ENCODE data around the gene CD84. TPM values are rescaled to one million over a fixed set of nuclear protein-coding genes. Genes with fewer than 3 reads are reported as not detected.
A peak's percentile ranks its signal among the peaks of the same experiment; 100 is the strongest.

The CD84 gene
- total RNA-seq, 2 donors from 2014 or later, result 1.3 to 3.0 TPM

DNA sequence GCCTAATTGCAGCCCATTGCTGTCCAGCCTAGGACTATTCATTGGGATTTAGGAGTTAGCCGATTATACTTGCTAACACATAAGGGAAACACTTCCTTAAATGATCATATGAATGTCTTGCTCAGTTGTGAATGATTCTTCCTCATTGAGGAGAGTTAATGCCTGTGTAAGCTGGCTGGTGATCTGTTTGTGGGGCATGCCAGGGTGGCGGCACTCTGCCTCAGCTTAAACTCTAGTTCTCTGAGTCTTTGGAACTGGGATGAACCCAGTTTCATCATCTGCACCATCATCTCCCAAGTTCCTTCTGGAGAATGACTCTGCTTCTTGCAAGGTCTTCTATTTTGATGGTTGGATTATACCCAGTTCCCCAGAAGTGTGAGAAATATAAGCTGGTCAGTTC is 32.4 kb downstream of the CD84 start:
- no peak for DNase-seq
- no peaks in the 10 kb centered on the region for H3K27me3 ChIP-seq
- H3K36me3 ChIP-seq, result no peaks in the 10 kb centered on the region
- no peak overlapping the region for H3K9ac ChIP-seq (ENCODE audit: low read depth in 2 of 2, low read length in 2 of 2)
- H3K27ac ChIP-seq, result no peak overlapping the region
- intact Hi-C loops (cut with DNase I), result loop anchor here (10.0 kb wide), 1 partner anchor 58 kb away; no protein-coding TSS in a partner anchor
- H3K9me3 ChIP-seq, result no peaks in the 10 kb centered on the region
- no peak overlapping the region for H3K4me3 ChIP-seq
- no peaks in the 10 kb centered on the region for H3K4me1 ChIP-seq
- TF ChIP-seq CTCF (IDR thresholded peaks at IDR 0.05), result no peak

DNA sequence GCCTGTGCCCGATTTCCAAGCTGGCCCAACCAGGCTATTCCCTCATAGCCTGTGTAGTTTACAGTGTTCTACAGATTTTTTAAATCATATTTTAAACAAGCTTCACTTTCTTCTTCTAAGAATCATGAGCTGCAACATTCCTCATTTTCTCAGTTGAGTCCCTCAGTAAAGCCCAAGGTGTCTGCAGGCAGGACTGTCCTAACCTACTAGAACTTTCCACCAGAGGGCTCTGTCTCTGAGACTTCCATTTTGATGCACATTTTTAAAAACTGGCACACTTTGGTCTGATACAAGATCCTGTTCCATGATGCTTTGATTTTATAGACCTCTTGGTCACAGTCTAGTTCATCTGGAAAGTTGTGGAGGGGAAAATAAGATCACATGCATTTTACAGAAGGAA is 34.6 kb downstream of the CD84 start:
- Histone ChIP-seq H3K27me3 (no peaks in the 10 kb centered on the region), H3K4me1 (no peaks in the 10 kb centered on the region), H3K9me3 (no peaks in the 10 kb centered on the region), H3K27ac (no peak overlapping the region), H3K36me3 (no peaks in the 10 kb centered on the region), H3K4me3 (no peak overlapping the region), H3K9ac (ENCODE audit: low read depth in 2 of 2, low read length in 2 of 2) (no peak overlapping the region)
- intact Hi-C loops (cut with DNase I), result loop anchor here (10.0 kb wide), 1 partner anchor 60 kb away; no protein-coding TSS in a partner anchor
- TF ChIP-seq CTCF (IDR thresholded peaks at IDR 0.05), result peak; percentile 24
- no peak for DNase-seq

DNA sequence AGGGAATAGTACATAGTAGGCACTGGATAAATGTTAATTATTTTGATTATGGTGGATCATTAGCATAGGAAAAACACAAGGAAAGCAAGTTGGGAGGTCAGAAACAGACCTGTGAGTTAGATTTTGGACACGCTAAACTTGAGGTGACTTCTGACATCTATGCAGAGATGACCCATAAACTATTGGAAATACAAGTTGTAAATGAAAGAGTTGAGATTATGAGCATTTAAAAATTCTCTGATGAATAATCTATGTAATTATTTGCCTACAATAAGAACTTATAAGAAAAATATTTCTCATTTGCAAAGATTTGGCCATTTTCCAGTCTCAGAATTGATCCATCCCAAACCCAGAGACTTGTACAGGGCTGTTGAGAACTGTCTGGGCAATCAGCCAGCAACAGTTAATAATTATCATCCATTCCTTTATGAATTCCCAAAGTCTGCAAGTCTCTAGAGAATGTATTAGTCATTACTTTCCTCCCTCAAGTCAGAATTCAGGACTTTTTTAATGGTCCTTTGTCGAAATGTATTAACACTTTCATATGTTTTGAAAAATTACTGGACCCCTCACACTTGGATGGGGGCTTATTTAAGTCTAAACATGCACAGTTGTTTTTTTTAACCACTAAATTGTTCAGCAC is 36.9 kb downstream of the CD84 start:
- DNase-seq, result no peak
- no peak for TF ChIP-seq CTCF (IDR thresholded peaks at IDR 0.05)
- Histone ChIP-seq H3K4me1 (no peaks in the 10 kb centered on the region), H3K9ac (ENCODE audit: low read depth in 2 of 2, low read length in 2 of 2) (no peak overlapping the region), H3K27ac (no peak overlapping the region), H3K4me3 (no peak overlapping the region), H3K36me3 (no peaks in the 10 kb centered on the region), H3K9me3 (no peaks in the 10 kb centered on the region), H3K27me3 (no peaks in the 10 kb centered on the region)
- intact Hi-C loops (cut with DNase I), result loop anchor here (10.0 kb wide), 1 partner anchor 62 kb away; no protein-coding TSS in a partner anchor

DNA sequence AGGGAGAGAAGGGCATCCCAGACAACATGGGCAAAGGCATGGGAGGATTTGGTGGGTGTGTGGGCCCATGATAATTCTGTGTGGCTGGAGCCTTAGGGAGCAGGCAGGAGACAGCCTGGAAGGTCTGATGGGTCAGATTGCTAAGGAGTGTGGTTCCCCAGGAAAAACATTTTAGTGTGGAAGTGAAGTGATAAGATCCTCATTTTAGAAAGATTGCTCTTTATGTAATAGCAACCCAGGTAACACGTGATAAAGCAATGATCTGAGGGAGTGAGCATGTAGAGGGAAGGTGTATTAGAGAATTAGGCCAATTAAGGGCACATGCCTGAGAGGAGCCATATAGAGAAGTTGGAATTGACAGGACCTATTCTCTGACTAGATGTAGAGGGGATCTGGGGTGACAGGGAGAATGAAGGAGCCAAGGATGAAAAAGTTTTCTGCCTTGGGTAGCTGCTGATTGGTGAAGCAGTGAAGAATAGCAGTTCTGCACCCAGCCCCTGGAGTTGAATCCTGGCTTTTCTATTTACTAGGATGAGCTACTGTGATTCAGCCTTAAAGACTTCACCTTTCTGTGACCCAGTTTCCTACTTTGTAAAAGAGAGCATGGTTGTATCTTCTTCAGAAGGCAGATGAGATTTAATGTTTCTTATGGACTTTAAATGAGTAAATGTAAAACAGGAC is 37.5 kb downstream of the CD84 start:
- no peaks in the 10 kb centered on the region for H3K9me3 ChIP-seq
- DNase-seq, result no peak
- H3K27ac ChIP-seq, result peak overlapping the region; percentile 89
- no peaks in the 10 kb centered on the region for H3K4me1 ChIP-seq
- H3K36me3 ChIP-seq, result no peaks in the 10 kb centered on the region
- intact Hi-C loops (cut with DNase I), result loop anchor here (10.0 kb wide), 1 partner anchor 63 kb away; no protein-coding TSS in a partner anchor
- TF ChIP-seq CTCF (IDR thresholded peaks at IDR 0.05), result no peak
- peak overlapping the region; percentile 24 to 46 for H3K9ac ChIP-seq (ENCODE audit: low read depth in 2 of 2, low read length in 2 of 2)
- H3K27me3 ChIP-seq, result no peaks in the 10 kb centered on the region
- no peak overlapping the region for H3K4me3 ChIP-seq

- Histone ChIP-seq H3K27ac (peak overlapping the region; percentile 89), H3K4me1 (no peaks in the 10 kb centered on the region), H3K4me3 (no peak overlapping the region), H3K9me3 (no peaks in the 10 kb centered on the region), H3K9ac (ENCODE audit: low read depth in 2 of 2, low read length in 2 of 2) (peak overlapping the region in 1 of 2 donors; percentile 66), H3K36me3 (no peaks in the 10 kb centered on the region), H3K27me3 (no peaks in the 10 kb centered on the region)
- intact Hi-C loops (cut with DNase I), result loop anchor here (10.0 kb wide), 1 partner anchor 64 kb away; no protein-coding TSS in a partner anchor
- no peak for DNase-seq
- TF ChIP-seq CTCF (IDR thresholded peaks at IDR 0.05), result no peak
Observed at GRCh38 chr1:160540859-160541233, 38.5 kb downstream of the CD84 start.
